GM23248 (cell line): ENCODE data around the gene OR4F15. TPM values are rescaled to one million over a fixed set of nuclear protein-coding genes. Genes with fewer than 3 reads are reported as not detected.

Experiments used
- DNase-seq: peaks from one replicate; pipeline ENCODE4 v3.0.0-alpha.2; 2015
- H2AFZ ChIP-seq: fragments of 200-600 bp; sonication (generic); 2 replicates; pipeline ENCODE4 v1.6.1; 2016; ENCODE audit warnings: antibody characterized with exemption
- H3F3A ChIP-seq: fragments of 200-600 bp; sonication (generic); 2 replicates; pipeline ENCODE4 v1.6.1; 2016; ENCODE audit warnings: mild to moderate bottlenecking, antibody characterized with exemption, mixed run types; ENCODE audit not compliant: insufficient read depth
- H3K27ac ChIP-seq: fragments of 200-600 bp; sonication (generic); 2 replicates; pipeline ENCODE4 v1.5.1; 2016; ENCODE audit warnings: mild to moderate bottlenecking
- H3K27me3 ChIP-seq: fragments of 200-600 bp; sonication (generic); replicated peaks from 2 replicates; pipeline ENCODE4 v1.6.1; 2016; ENCODE audit warnings: mild to moderate bottlenecking; ENCODE audit not compliant: insufficient read depth
- H3K36me3 ChIP-seq: fragments of 200-600 bp; sonication (generic); 2 replicates; pipeline ENCODE4 v1.6.1; 2016; ENCODE audit warnings: low read depth, mild to moderate bottlenecking
- H3K4me1 ChIP-seq: fragments of 200-600 bp; sonication (generic); 2 replicates; pipeline ENCODE4 v1.6.1; 2016; ENCODE audit warnings: mild to moderate bottlenecking; ENCODE audit not compliant: insufficient read depth
- H3K4me2 ChIP-seq: fragments of 200-600 bp; sonication (generic); one replicate; pipeline ENCODE4 v1.6.1; 2016; ENCODE audit warnings: mild to moderate bottlenecking; ENCODE audit not compliant: unreplicated experiment
- H3K4me3 ChIP-seq: fragments of 200-600 bp; sonication (generic); 2 replicates; pipeline ENCODE4 v1.5.1; 2016; ENCODE audit warnings: mild to moderate bottlenecking
- H3K79me2 ChIP-seq: fragments of 200-600 bp; sonication (generic); 2 replicates; pipeline ENCODE4 v1.6.1; 2016; ENCODE audit warnings: mild to moderate bottlenecking; ENCODE audit not compliant: insufficient read depth
- H3K9ac ChIP-seq: fragments of 200-600 bp; sonication (generic); 2 replicates; pipeline ENCODE4 v1.6.1; 2016; ENCODE audit warnings: mild to moderate bottlenecking
- H3K9me2 ChIP-seq: fragments of 200-600 bp; sonication (generic); 2 replicates; pipeline ENCODE4 v1.6.1; 2016; ENCODE audit warnings: mixed run types, mild to moderate bottlenecking, moderate library complexity; ENCODE audit not compliant: insufficient read depth
- H3K9me3 ChIP-seq: fragments of 200-600 bp; sonication (generic); one replicate; pipeline ENCODE4 v1.6.1; 2017; ENCODE audit warnings: low read depth
- H4K20me1 ChIP-seq: fragments of 200-600 bp; sonication (generic); 2 replicates; pipeline ENCODE4 v1.6.0; 2016; ENCODE audit not compliant: insufficient read depth
- EZH2 ChIP-seq: fragments of 200-600 bp; sonication (generic); IDR thresholded peaks from 2 replicates; pipeline ENCODE4 v1.6.1; 2018; ENCODE audit warnings: antibody characterized with exemption, mild to moderate bottlenecking; ENCODE audit not compliant: insufficient read depth, poor library complexity, severe bottlenecking
- EZH2phosphoT487 ChIP-seq: fragments of 200-600 bp; sonication (generic); IDR thresholded peaks from 2 replicates; pipeline ENCODE4 v1.6.1; 2018; ENCODE audit warnings: antibody characterized with exemption, moderate library complexity, mild to moderate bottlenecking, low read depth; ENCODE audit not compliant: insufficient read depth
- WGBS, 2 experiments: methylation state at CpG; one replicate each; pipeline ENCODE4 v1.1.6; 2015 to 2017; ENCODE audit warnings: low lambda C conversion rate in 2 of 2, low coverage in 1 of 2; ENCODE audit errors: missing lambda C conversion rate in 2 of 2; 5-methylcytosine and 5-hydroxymethylcytosine counted together
- in situ Hi-C: fragments of 300-500 bp; cut with MboI; formaldehyde crosslinking; loops from 2 replicates; pipeline ENCODE4 v1.15.0; 2020
- polyA plus RNA-seq: library from polyadenylated mRNA; unstranded; fragments of >200 nt; fragmentation: Nextera tagmentation; extraction: Ambion mirVana; gene quantifications from 2 replicates; pipeline ENCODE4 v1.2.1, GENCODE V29; 2016
- total RNA-seq: library from RNA; depleted of rRNA; stranded (reverse); fragments of >200 nt; shearing (Covaris generic); gene quantifications from 2 replicates; pipeline ENCODE4 v1.2.3, GENCODE V29; 2014

Gene OR4F15
- total and polyA plus RNA-seq, 2 experiments from 2014 or later: not detected

- Histone ChIP-seq H3K4me1 (no peaks in the 10 kb centered on the region), H3K9me3 (no peaks in the 10 kb centered on the region), H3K9ac (no peak overlapping the region), H2AFZ (no peak overlapping the region), H4K20me1 (no peaks in the 10 kb centered on the region), H3K9me2 (no peaks in the 10 kb centered on the region), H3K27me3 (no peaks in the 10 kb centered on the region; the same call in 1 of the 2 replicates), H3K79me2 (no peaks in the 10 kb centered on the region), H3K4me3 (no peak overlapping the region), H3F3A (no peaks in the 10 kb centered on the region), H3K36me3 (no peaks in the 10 kb centered on the region), H3K27ac (no peak overlapping the region), H3K4me2 (no peak overlapping the region)
- in situ Hi-C loops: no loop called here
- 29 to 33% methylated on average over 6 of the region's 6 CpGs for WGBS, 2 experiments
- DNase-seq: no peak
- TF ChIP-seq EZH2 (no peak), EZH2phosphoT487 (no peak)
These were observed 8.8 kb downstream of the OR4F15 start for GRCh38 chr15:101820781-101821180.

GRCh38 chr15:101827257-101827656, 15.3 kb downstream of the OR4F15 start:
- DNase-seq: peak; percentile 6
- in situ Hi-C loops: no loop called here
- no peak overlapping the region for H3K4me2 ChIP-seq

GRCh38 chr15:101828774-101829173, 16.8 kb downstream of the OR4F15 start:
- H3K27ac ChIP-seq: no peak overlapping the region
- no peaks in the 10 kb centered on the region for H4K20me1 ChIP-seq
- no peaks in the 10 kb centered on the region for H3K9me3 ChIP-seq
- no peaks in the 10 kb centered on the region for H3K79me2 ChIP-seq
- H3K27me3 ChIP-seq: no peaks in the 10 kb centered on the region
- no peak overlapping the region for H3K9ac ChIP-seq
- no peak overlapping the region for H3K4me2 ChIP-seq
- no peak overlapping the region for H2AFZ ChIP-seq
- no peaks in the 10 kb centered on the region for H3K4me1 ChIP-seq
- H3F3A ChIP-seq: no peaks in the 10 kb centered on the region
- H3K36me3 ChIP-seq: no peaks in the 10 kb centered on the region
- no peak for DNase-seq
- in situ Hi-C loops: no loop called here
- no peak overlapping the region for H3K4me3 ChIP-seq
- no peak for TF ChIP-seq EZH2phosphoT487
- 19 to 21% methylated on average over 5 of the region's 5 CpGs for WGBS, 2 experiments
- H3K9me2 ChIP-seq: no peaks in the 10 kb centered on the region

More at GRCh38 chr15:101827257-101827656, 15.3 kb downstream of the OR4F15 start:
- Histone ChIP-seq H4K20me1 (no peaks in the 10 kb centered on the region), H2AFZ (no peak overlapping the region), H3F3A (no peaks in the 10 kb centered on the region), H3K4me1 (no peaks in the 10 kb centered on the region), H3K9me2 (no peaks in the 10 kb centered on the region), H3K9me3 (no peaks in the 10 kb centered on the region), H3K4me3 (no peak overlapping the region), H3K9ac (no peak overlapping the region), H3K79me2 (no peaks in the 10 kb centered on the region), H3K27ac (no peak overlapping the region), H3K27me3 (no peaks in the 10 kb centered on the region), H3K36me3 (no peaks in the 10 kb centered on the region)
- WGBS, 2 experiments: 16 to 25% methylated on average over 6 of the region's 6 CpGs
- no peak for TF ChIP-seq EZH2
- no peak for TF ChIP-seq EZH2phosphoT487

GRCh38 chr15:101841656-101842055, 29.7 kb downstream of the OR4F15 start:
- Histone ChIP-seq H3K9me3 (no peaks in the 10 kb centered on the region), H3F3A (no peaks in the 10 kb centered on the region), H3K9ac (no peak overlapping the region), H2AFZ (no peak overlapping the region), H3K27ac (no peak overlapping the region), H3K4me3 (no peak overlapping the region), H3K36me3 (no peaks in the 10 kb centered on the region), H3K79me2 (no peaks in the 10 kb centered on the region), H3K27me3 (no peaks in the 10 kb centered on the region; the same call in 1 of the 2 replicates), H3K4me2 (no peak overlapping the region), H3K9me2 (no peaks in the 10 kb centered on the region), H4K20me1 (no peaks in the 10 kb centered on the region), H3K4me1 (no peaks in the 10 kb centered on the region)
- DNase-seq: no peak
- in situ Hi-C loops: no loop called here
- TF ChIP-seq EZH2 (no peak), EZH2phosphoT487 (no peak)
- 9 to 22% methylated on average over 3 of the region's 3 CpGs for WGBS, 2 experiments

GRCh38 chr15:101844916-101845315, 32.9 kb downstream of the OR4F15 start:
- DNase-seq: no peak
- no peak overlapping the region for H3K4me3 ChIP-seq
- no peak overlapping the region for H2AFZ ChIP-seq
- H3K36me3 ChIP-seq: no peaks in the 10 kb centered on the region
- H3K27me3 ChIP-seq: no peaks in the 10 kb centered on the region; the same call in 1 of the 2 replicates
- no peak overlapping the region for H3K27ac ChIP-seq
- H3K9ac ChIP-seq: no peak overlapping the region
- WGBS, 2 experiments: 43 to 47% methylated on average over 6 of the region's 6 CpGs
- no peaks in the 10 kb centered on the region for H4K20me1 ChIP-seq
- in situ Hi-C loops: no loop called here
- TF ChIP-seq EZH2phosphoT487: no peak
- no peak for TF ChIP-seq EZH2
- H3F3A ChIP-seq: no peaks in the 10 kb centered on the region
- H3K4me2 ChIP-seq: no peak overlapping the region
- H3K4me1 ChIP-seq: no peaks in the 10 kb centered on the region
- H3K9me3 ChIP-seq: no peaks in the 10 kb centered on the region
- no peaks in the 10 kb centered on the region for H3K9me2 ChIP-seq
- no peaks in the 10 kb centered on the region for H3K79me2 ChIP-seq
